CD4-positive, alpha-beta T cell treated with Interleukin-6 at 100 ng/mL for 8 hours (primary cell): ENCODE results near the gene NDFIP2.
A peak's percentile ranks its signal among the peaks of the same experiment; 100 is the strongest.
"Not testable (repeated sequence)": the region's sequence is repeated elsewhere in the genome, so short reads cannot be mapped to it uniquely, and the experiment has no call there.

ENCODE experiments used
- DNase-seq: peaks from one replicate; pipeline ENCODE4 v3.0.0-alpha.2; 2020; ENCODE audit warnings: mixed read lengths, low spot score

NDFIP2 gene

DNA sequence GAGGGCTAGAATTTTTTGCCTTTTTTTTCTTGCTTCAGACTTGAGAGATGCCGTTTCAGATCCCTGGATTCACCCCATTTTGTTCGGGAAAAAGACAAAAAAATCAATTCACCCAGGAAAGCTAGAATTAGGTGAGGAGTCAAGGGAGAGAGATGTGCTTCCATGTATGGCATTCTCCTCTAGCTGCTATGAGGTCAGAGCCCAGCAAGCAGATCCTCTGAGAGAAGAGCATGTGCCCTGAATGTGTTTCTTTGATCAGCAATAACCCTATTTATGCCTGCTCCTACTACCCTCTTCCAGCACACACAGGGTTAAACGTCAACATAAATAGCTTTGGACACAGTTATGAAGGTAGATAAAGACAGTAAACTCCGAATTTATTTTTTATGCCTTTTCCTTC lies 53.6 kb downstream of the NDFIP2 start:
- no peak for DNase-seq

DNA sequence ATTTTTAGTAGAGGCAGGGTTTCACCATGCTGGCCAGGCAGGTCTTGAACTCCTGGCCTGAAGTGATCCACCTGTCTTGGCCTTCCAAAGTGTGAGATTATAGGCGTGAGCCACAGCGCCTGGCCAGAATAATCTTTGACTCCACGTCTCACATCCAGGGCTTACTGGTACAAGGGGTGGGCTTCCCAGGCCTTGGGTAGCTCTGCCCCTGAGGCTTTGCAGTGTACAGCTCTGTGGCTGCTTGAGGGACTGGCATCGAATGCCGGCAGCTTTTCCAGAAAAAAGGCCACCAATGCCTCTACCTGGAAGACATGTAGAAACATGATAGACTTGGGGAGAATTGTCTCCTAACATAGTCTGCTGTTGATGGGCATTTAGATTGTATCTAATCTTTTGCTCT lies 57.8 kb downstream of the NDFIP2 start:
- no peak for DNase-seq

DNA sequence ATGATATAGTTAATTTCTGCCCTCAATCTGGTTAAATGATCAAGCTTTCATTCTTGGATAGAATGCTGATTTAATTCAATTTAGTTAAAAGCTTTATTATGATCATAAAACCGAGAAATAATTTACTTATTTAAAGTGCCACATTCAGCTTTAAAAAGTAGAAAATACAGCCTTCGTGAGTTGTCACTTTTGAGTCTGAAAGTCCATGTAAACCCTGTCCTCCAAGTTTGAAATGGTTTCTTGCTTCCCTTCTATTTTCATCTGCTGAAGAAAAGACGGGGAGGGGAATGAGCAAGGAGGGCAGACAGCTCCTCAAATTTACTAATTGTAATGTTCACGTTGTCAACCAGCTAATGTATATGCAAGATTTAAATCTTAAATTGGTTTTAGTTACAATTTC lies 59.5 kb downstream of the NDFIP2 start:
- DNase-seq = no peak

DNA sequence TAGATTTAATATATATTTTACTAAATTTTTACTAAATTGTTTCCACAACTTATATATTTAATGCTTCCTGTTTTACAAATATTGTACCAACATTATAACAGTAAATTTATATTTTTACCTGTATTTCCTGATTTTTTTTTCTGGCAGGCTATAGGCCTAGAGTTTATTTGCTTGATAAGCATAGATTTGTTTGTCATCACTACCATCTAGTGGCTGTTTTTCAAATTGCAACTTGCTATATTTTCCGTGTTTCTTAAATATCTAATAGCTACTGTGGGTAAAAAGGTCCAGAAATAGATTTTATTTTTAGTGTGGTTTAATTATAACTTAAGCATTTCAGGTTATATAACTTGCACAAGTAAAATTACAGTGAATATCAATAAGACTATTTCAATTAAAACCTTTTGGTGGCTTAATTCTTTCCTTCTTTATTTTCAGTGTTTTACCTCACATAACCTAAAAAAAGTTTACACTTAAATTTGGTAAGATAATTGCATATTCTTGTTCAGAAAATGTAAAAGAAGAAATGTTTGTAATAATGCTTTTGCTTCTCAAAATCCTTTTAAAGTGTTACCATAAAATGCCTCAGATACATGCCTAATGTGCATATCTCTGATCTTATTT lies 60.6 kb downstream of the NDFIP2 start:
- peak; percentile 54 for DNase-seq

DNA sequence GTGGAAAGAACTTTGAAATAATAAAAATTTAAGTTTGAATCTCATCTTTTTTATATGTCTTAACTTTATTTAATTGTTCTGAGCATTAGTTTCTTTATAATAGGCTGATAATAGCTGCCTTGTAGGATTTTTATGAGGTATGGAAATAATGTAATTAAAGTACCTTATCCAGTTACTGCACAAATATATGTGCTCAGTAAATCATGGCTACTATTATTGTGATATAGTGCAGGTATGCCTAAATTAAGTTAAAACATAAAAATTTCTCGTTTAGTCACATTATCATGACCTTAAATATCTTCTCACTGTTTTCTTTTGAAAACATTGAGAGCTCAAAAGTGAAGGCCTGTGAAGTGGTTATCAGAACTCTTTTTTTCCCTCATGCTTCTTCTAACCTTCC lies 62.9 kb downstream of the NDFIP2 start:
- DNase-seq = no peak

DNA sequence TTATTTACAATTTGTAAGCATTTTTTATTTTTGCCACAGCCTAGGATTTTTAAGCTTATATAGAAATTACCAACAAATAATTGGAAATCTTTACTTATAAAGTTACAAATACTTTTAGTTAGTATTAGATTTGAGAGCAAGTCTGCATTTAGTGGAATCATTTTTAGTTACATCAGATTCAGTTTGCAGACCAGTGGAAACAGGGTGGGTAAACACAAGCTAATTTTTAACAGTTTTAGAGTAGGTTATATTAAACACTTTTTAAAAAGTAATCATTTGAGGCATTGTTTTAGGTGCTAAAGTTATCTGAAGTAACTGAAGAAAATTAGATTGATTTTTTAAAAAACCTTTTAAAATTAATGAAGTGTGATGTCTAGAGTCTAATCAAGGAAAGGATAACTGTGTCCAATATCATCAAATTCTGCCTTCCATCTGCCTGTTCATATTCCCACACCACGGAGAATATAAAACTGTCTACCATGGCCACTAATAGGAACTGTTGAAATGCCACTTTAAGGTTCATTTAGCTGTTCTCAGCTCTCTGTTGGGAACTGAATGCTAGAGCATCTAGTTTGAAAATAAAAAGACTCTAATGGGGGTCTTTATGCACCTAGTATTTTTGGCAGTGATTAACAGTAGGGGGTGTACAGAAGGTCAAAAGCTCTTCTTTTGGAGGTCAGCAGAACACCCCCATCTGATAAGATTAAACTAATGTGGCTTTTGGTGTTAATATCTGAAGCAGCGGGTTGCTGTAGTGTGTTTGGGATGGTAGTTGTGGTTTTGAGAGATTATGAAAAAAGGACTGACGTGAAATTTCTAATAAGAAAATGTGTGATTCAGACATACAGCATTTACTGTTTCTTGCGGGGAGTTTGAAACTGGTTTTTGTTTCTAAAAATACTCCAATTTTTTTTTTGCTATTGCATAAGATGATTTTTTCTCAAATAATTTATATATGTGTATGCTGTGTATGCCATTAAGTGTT lies 66.5 kb downstream of the NDFIP2 start:
- DNase-seq = no peak

DNA sequence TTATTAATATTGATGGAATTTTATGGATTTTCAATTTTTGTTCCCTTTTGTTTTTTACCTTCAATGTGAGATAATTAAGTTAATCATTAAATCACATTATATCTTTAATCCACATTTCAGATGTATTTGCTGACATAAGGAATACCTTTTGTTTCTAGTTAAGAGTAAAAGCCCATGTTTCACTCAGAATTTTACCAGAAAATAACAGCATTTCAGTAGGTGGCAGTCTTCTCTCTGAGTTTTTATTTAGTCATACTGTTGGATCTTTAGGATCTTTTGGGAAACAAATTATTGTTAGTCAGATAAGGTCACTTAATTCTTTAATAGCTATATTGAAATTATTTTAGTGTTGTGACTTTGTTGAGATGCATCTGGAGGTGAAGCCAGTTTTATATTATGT lies 67.9 kb downstream of the NDFIP2 start:
- DNase-seq = no peak

DNA sequence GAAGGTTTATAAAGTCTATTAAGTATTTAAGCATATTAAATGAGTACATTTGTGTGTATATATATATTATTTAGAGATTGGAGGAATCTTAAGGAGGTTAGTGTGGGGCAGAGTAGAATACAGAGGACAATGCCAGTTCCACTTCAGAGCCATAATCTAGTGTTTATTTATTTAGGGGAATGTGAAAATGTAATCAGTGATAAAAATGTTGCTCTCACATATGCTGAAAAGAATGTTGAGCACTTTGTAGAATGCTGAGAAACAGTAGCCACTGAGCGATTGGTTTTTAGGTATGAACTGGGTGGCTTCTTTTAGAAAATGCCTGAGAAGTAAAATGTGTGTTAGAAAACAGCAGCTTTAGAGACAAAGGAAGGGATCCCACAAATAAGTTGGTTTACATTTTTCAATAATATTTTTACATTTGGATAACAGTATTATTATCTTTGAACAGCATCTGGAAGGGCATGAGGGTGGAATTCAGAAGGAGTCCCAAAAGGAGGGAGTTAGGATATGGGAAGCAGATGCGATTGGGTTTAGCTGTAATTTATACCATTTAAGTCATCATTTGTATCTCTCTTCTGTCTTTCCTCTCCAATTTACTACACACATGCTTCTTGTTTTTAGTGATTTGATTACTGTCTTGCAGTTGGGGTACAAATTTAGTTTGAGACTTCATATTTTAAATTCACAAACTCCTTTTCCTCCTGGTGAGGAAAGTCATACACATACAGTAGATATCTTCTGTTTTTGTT lies 68.6 kb downstream of the NDFIP2 start:
- DNase-seq = no peak

DNA sequence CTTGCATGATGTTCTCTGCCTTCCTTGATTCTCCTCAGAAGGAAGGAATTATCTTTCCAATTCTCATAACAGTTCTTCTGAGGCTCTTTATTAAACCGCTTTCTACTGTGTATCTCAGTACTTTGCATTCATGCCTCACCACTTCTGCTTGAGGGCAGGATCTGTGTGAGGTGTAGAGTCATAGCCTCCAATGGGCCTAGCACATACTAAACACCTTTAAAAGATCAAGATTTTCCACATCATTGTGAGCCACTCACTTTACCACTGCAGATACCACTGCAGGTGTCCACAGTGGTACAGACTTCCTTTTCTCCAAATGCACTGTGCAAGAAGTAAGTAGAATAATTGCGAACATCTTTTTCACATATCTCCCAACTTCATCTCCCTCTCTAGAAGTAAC lies 76.7 kb downstream of the NDFIP2 start:
- DNase-seq = no peak

DNA sequence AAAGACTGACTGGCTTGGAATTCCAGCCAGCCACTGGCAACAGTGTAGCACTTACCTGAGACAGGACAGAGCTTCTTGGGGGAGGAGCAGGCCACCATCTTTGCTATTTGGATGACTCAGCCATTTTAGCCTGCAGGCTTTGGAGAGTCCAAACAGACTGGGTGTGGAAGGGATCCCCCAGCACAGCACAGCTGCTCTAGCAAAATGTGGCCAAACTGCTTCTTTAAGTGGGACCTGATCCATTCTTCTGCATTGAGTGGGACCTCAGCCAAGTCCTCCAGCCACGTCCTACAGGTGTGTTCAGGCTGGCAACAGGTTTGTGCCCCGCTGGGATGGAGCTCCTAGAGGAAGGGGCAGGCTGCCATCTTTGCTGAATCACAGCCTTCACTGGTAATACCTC lies 80.0 kb downstream of the NDFIP2 start:
- no peak for DNase-seq

DNA sequence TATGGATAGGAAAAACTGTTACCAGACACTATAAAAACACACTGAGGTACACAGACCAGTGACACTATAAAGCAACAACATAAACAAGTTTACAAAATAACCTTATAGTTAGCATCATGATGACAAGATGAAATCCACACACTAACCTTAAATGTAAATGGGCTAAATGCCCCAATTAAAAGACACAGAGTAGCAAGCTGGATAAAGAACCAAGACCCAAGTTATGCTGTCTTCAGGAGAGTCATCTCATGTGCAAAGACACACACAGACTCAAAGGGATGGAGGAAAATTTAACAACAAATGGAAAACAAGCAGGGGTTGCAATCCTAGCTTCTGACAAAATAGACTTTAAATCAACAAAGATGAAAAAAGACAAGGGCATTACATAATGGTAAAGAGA lies 81.6 kb downstream of the NDFIP2 start:
- DNase-seq = no peak

DNA sequence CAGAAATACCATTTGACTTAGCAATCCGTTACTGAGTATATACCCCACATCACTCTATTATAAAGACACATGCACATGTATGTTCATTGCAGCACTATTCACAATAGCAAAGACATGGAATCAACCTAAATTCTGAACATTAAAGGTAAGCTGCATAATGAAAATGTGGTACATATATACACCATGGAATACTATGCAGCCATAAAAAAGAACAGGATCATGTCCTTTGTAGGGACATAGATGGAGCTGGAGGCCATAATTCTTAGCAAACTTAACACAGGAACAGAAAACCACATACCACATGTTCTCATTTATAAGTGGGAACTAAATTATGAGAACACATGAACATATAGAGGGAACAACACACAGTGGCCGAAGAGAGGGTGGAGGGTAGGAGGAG lies 85.2 kb downstream of the NDFIP2 start:
- DNase-seq = no peak

DNA sequence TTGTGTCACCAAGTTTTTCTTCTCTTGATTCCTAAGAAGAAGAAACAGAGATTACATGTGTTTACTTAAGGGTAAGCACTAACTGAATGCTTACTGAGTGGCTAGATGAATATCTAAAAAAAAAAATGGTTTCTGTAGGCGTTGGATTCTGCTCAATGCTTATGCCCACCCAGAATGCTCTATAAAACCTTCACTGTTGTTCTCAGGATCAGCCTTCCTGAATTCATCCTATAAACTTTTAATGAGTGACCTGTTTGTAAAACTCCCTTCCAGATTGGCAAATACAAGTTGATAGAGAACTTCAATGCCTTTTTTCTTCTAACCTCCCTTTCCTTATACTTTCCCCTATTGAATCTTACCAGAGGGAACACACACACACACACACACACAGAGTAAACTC lies 90.2 kb downstream of the NDFIP2 start:
- DNase-seq = no peak

DNA sequence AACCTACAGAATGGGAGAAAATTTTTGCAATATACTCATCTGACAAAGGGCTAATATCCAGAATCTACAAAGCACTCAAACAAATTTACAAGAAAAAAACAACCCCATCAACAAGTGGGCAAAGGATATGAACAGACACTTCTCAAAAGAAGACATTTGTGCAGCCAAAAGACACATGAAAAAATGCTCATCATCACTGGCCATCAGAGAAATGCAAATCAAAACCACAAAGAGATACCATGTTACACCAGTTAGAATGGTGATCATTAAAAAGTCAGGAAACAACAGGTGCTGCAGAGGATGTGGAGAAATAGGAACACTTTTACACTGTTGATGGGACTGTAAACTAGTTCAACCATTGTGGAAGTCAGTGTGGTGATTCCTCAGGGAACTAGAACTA lies 92.9 kb downstream of the NDFIP2 start:
- not testable (repeated sequence) for DNase-seq

DNA sequence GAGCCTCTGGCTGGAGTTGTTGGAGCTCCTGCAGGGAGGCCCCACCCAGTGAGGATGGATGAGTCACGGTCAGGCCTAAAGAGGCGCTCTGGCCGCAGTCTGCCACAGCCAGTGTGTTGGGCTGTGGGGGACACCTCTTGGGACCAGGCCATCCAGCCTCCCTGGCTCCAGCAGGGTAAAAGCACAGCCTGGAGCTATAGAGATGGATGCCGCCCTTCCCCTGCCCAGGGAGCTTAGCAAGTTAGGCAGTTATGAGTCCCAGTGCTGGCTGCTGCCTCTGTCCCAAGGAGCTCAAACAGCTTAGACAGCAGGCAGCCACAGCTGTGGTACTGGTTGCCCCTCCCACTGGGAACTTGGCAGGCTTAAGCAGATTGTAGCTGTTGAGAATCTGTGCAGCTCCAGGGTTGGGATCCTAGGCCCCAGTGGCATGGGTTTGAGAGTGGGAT lies 100.9 kb downstream of the NDFIP2 start:
- no peak for DNase-seq

DNA sequence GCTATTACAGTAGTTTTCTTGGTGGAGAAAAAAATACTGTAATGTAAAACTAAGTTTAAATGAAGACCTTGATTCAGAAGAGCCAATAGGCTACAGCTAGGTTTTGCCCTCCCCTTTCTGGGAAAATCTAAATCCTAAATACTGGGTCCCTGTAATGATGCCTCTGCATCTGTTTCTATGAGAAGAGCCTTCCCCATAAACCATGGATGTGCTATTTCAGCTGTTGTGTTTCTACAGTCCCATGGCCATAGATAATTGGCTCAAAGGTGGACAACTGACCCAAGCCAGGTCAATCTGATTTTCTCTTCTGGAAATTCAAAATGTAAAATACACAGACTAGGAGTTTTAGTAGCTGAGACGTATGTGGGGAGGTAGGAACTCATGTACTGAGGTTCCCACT lies 101.9 kb downstream of the NDFIP2 start:
- no peak for DNase-seq

DNA sequence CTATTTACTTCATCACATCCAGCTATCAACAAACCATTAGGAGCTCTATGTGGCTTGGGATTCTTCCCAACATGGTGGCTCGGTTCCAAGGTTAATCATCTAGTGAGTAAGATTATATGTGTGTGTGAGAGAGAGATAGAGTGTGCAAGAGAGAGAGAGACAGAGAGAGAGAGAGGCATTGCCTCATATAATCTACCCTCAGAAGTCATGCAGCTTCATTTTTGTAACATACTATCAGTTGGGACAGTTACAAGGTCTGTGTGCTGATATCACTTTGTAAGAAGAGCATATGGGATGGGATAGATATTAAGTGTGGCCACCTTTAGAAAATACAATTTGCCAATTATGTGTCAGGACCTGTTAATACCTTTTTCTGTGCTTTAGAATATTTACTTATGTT lies 104.1 kb downstream of the NDFIP2 start:
- no peak for DNase-seq

DNA sequence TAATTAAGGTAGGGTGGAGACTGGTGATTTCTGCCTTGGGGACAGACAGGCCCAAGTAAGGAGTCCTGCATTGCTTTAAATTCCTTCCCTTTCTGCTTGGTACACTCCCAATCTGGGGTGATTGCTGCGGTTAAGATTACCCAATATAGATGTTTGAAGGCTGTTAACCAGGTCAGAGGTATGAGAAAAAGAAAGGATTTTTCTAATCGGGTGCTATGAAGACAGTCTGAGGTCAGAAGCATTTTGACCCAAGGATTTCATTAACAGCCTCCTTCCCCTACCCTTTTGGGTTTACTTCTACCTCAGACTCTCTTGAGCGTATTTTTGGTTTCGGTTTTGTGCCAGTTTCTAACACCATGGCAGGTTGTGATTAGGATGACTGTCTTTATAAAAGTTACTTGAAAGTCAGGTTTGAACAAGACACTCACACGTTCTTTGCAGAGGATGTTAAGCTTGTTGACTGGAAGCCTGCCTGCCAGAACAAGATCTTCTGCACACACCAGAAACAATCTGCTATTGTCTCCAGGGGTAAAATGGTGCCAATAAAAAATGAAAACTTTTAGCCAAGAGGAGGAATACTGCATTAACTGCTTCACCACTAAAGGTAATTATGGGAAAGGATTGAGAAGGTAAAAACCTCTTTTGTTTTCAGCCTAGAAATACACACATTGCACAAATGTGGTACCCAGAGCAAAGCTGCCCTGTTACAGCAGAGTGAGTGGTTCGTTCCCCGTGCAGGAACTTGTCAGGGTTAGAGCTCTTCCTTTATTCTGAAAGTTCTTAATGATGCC lies 108.8 kb downstream of the NDFIP2 start:
- DNase-seq = no peak

DNA sequence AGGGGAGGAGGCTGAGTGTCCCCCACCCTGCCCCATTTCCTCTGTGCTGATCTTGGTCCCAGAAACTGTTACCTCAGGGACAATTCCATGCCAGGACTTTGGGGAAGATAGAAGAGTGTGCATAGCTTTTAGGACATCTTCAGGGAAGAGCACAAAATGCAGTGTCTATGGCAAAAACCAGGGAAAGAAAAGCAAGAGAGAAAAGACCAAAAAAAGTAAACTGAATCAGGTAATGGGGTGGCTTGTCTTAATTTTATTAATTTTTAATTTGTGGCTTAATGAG lies 109.4 kb downstream of the NDFIP2 start:
- no peak for DNase-seq

DNA sequence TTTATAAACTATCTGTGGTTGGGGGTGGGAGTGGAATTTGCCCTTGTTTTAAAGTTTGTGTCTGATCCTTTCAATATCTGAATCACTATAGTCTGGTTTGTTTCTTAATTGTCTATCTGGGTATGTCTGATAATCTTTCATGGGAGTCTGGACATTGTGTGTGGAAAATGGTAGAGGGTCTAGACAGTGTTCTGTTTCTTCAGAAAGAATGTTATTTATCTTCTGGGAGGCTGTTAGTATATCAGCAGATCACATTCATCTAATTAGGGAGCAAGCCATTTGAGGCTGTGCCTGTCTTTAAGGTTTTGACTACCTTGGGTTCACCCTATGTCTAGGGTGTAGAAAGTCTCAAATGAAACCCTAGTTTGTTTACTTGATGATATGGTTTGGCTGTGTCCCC lies 110.5 kb downstream of the NDFIP2 start:
- DNase-seq = no peak

DNA sequence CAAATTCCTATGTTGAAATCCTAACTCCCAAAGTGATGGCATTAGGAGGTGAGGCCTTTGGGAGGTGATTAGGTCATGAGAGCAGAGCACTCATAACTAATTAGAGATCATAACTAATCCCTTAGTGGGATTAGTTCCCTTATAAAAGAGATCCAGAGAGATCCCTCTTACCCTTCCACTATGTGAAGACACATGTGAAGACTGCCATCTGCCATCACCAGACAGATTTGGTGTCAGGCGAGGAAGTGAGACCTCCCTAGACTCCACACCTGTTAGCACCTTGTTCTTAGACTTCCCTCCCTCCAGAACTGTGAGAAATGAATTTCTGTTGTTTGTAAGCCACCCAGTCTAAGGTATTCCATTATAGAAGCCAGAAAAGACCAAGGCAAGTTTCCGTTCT lies 112.2 kb downstream of the NDFIP2 start:
- DNase-seq = no peak

DNA sequence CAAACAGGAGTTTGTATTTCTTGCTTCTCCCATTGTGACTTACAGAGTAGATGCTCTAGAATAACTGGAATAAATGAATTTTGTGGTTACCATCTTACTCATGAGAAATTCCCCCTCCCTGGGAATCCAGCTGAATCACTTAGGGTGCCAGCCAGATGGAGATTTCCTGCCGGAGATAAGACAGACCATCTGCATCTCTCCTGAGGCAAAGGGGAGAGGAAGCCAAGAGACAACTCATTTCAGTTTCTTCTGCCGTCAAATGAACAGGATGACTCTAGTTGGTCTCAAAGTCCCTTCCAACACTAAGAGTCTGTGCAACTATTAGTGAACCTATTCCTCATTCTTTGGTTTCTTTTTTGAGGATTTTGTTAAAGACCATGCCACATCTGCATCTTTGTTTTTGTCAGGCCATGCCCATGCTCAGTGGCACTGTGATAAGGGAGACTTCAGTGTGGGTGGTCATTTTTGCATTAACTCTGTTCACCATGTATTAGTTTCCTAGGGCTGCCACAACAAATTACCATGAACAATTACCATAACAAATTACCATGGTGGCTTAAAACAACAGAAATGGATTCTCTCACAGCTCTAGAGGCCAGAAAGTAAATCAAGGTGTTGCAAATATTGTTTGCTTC lies 112.8 kb downstream of the NDFIP2 start:
- DNase-seq = no peak
